ENCODE measurements around the gene GFPT1.

Gene GFPT1

GRCh38 chr2:69345434-69345833, 41.6 kb downstream of the GFPT1 start:
- ChIA-PET POLR2A (no interaction called here), CTCF (no interaction called here)
- Histone ChIP-seq H3K27ac (ENCODE audit: extremely low read depth, low read depth, low read length) (no peak overlapping the region), H3K36me3 (ENCODE audit: control insufficient read depth in 2 of 2, insufficient read depth in 1 of 2, low read length in 2 of 2) (peaks cover 79 to 94% of the 10 kb centered on the region in 2 experiments), H3K9me3 (ENCODE audit: control insufficient read depth, insufficient read depth, low read depth, low read length) (no peaks in the 10 kb centered on the region), H3K4me3 (ENCODE audit: low read depth, low read length) (no peak overlapping the region), H3K4me1 (ENCODE audit: control insufficient read depth, insufficient read depth, low read length) (no peaks in the 10 kb centered on the region)
- TF ChIP-seq ZNF585B (tag by site-specific recombination; IDR thresholded peaks at IDR 0.05) (no peak), ZNF324 (tag by site-specific recombination; IDR thresholded peaks at IDR 0.05) (no peak), ZNF354C (tag by site-specific recombination; IDR thresholded peaks at IDR 0.05; ENCODE audit: borderline replicate concordance, low read depth) (no peak), ZNF549 (tag by site-specific recombination; IDR thresholded peaks at IDR 0.05) (no peak), ZBTB26 (tag by site-specific recombination; optimal IDR thresholded peaks at IDR 0.05) (no peak), ZNF121 (tag by site-specific recombination; IDR thresholded peaks at IDR 0.05) (no peak), ZNF394 (tag by site-specific recombination; IDR thresholded peaks at IDR 0.05; ENCODE audit: borderline replicate concordance) (no peak), ZNF837 (tag by site-specific recombination; IDR thresholded peaks at IDR 0.05) (no peak), ZBTB20 (tag by site-specific recombination; IDR thresholded peaks at IDR 0.05) (no peak), ZBTB6 (tag by site-specific recombination; IDR thresholded peaks at IDR 0.05) (no peak), SCRT2 (tag by site-specific recombination; IDR thresholded peaks at IDR 0.05) (no peak), GLI2 (tag by site-specific recombination; IDR thresholded peaks at IDR 0.05; ENCODE audit: borderline replicate concordance, low read depth) (no peak), MEIS1 (CRISPR knock-in tag; IDR thresholded peaks at IDR 0.05; ENCODE audit: borderline replicate concordance) (no peak), FEZF1 (tag by site-specific recombination; IDR thresholded peaks at IDR 0.05) (no peak), ZNF366 (tag by site-specific recombination; conservative IDR thresholded peaks at IDR 0.05) (no peak), HOXD13 (CRISPR knock-in tag; IDR thresholded peaks at IDR 0.05; ENCODE audit: borderline replicate concordance) (no peak), PRDM4 (tag by site-specific recombination; IDR thresholded peaks at IDR 0.05) (no peak), ZNF146 (tag by site-specific recombination; IDR thresholded peaks at IDR 0.05) (no peak), ZBTB48 (tag by site-specific recombination; IDR thresholded peaks at IDR 0.05) (no peak)

GRCh38 chr2:69344305-69344704, 42.7 kb downstream of the GFPT1 start:
- Histone ChIP-seq H3K36me3 (ENCODE audit: control insufficient read depth in 2 of 2, insufficient read depth in 1 of 2, low read length in 2 of 2) (peaks cover 78 to 92% of the 10 kb centered on the region in 2 experiments), H3K9me3 (ENCODE audit: control insufficient read depth, insufficient read depth, low read depth, low read length) (no peaks in the 10 kb centered on the region), H3K27ac (ENCODE audit: extremely low read depth, low read depth, low read length) (no peak overlapping the region), H3K4me3 (ENCODE audit: low read depth, low read length) (no peak overlapping the region), H3K4me1 (ENCODE audit: control insufficient read depth, insufficient read depth, low read length) (no peaks in the 10 kb centered on the region)
- TF ChIP-seq ZNF214 (tag by site-specific recombination; IDR thresholded peaks at IDR 0.05; ENCODE audit: borderline replicate concordance) (no peak), ZNF449 (tag by site-specific recombination; IDR thresholded peaks at IDR 0.05) (no peak), ZNF645 (tag by site-specific recombination; IDR thresholded peaks at IDR 0.05) (no peak), KLF10 (tag by site-specific recombination; IDR thresholded peaks at IDR 0.05) (no peak), ZNF843 (tag by site-specific recombination; IDR thresholded peaks at IDR 0.05) (no peak), ZNF747 (tag by site-specific recombination; IDR thresholded peaks at IDR 0.05) (no peak), ZFP41 (tag by site-specific recombination; IDR thresholded peaks at IDR 0.05; ENCODE audit: borderline replicate concordance) (no peak), ZNF658 (tag by site-specific recombination; IDR thresholded peaks at IDR 0.05) (no peak), GFI1B (tag by site-specific recombination; IDR thresholded peaks at IDR 0.05) (no peak), HOXA7 (CRISPR knock-in tag; IDR thresholded peaks at IDR 0.05; ENCODE audit: borderline replicate concordance) (no peak)
- ChIA-PET CTCF (no interaction called here), POLR2A (no interaction called here)

Measured in HEK293 (cell line).